ENCODE data around the gene SNED1. TPM values are rescaled to one million over a fixed set of nuclear protein-coding genes. Genes with fewer than 3 reads are reported as not detected.

SNED1 gene
- polyA plus RNA-seq, 1 donor from 2014 or later = 0.32 TPM

DNA sequence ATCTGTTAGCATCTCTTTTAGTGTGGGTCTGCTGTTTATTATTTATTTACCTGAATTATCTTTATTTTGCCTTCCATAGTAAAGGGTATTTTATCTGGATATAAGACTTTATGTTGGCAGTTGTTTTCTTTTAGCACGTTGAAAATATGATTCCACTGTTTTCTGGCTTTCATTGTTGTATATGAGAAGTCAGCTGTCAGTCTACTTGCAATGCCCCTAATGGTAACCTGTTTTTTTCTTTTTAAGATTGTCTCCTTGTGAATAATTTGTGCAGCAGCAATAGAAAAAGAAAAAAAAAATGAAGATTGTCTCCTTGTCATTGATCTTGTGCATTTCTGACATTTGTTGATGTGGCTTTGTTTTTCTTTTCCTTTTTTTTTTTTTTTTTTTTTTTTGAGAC lies 27.2 kb downstream of the SNED1 start:
- peaks cover 6% of the 10 kb centered on the region for H3K9me3 ChIP-seq (ENCODE audit: low read length)
- no peak overlapping the region for H2AFZ ChIP-seq (ENCODE audit: low read depth, low read length)
- H3K36me3 ChIP-seq (ENCODE audit: insufficient read depth, low read length) = no peaks in the 10 kb centered on the region
- H3K9ac ChIP-seq (ENCODE audit: low read length) = no peak overlapping the region
- no peaks in the 10 kb centered on the region for H3K79me2 ChIP-seq (replicated peaks; ENCODE audit: insufficient read depth, low read length)
- H3K4me3 ChIP-seq (ENCODE audit: low read length) = no peak overlapping the region
- TF ChIP-seq EP300 (conservative IDR thresholded peaks at IDR 0.05; ENCODE audit: poor library complexity, severe bottlenecking) (no peak), MXI1 (conservative IDR thresholded peaks at IDR 0.05; ENCODE audit: poor library complexity, severe bottlenecking) (no peak), SMC3 (conservative IDR thresholded peaks at IDR 0.05; ENCODE audit: poor library complexity) (no peak), EZH2 (IDR thresholded peaks at IDR 0.05; ENCODE audit: borderline replicate concordance, insufficient read depth, low read length, poor library complexity, severe bottlenecking) (no peak), TAF1 (IDR thresholded peaks at IDR 0.05; ENCODE audit: low read depth) (no peak), POLR2AphosphoS5 (IDR thresholded peaks at IDR 0.05) (no peak), RAD21 (conservative IDR thresholded peaks at IDR 0.05) (no peak)
- TF ChIP-seq, protein P1, sequence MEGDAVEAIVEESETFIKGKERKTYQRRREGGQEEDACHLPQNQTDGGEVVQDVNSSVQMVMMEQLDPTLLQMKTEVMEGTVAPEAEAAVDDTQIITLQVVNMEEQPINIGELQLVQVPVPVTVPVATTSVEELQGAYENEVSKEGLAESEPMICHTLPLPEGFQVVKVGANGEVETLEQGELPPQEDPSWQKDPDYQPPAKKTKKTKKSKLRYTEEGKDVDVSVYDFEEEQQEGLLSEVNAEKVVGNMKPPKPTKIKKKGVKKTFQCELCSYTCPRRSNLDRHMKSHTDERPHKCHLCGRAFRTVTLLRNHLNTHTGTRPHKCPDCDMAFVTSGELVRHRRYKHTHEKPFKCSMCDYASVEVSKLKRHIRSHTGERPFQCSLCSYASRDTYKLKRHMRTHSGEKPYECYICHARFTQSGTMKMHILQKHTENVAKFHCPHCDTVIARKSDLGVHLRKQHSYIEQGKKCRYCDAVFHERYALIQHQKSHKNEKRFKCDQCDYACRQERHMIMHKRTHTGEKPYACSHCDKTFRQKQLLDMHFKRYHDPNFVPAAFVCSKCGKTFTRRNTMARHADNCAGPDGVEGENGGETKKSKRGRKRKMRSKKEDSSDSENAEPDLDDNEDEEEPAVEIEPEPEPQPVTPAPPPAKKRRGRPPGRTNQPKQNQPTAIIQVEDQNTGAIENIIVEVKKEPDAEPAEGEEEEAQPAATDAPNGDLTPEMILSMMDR (IDR thresholded peaks at IDR 0.05; ENCODE audit: poor library complexity, severe bottlenecking) = no peak
- TF ChIP-seq, protein P2, sequence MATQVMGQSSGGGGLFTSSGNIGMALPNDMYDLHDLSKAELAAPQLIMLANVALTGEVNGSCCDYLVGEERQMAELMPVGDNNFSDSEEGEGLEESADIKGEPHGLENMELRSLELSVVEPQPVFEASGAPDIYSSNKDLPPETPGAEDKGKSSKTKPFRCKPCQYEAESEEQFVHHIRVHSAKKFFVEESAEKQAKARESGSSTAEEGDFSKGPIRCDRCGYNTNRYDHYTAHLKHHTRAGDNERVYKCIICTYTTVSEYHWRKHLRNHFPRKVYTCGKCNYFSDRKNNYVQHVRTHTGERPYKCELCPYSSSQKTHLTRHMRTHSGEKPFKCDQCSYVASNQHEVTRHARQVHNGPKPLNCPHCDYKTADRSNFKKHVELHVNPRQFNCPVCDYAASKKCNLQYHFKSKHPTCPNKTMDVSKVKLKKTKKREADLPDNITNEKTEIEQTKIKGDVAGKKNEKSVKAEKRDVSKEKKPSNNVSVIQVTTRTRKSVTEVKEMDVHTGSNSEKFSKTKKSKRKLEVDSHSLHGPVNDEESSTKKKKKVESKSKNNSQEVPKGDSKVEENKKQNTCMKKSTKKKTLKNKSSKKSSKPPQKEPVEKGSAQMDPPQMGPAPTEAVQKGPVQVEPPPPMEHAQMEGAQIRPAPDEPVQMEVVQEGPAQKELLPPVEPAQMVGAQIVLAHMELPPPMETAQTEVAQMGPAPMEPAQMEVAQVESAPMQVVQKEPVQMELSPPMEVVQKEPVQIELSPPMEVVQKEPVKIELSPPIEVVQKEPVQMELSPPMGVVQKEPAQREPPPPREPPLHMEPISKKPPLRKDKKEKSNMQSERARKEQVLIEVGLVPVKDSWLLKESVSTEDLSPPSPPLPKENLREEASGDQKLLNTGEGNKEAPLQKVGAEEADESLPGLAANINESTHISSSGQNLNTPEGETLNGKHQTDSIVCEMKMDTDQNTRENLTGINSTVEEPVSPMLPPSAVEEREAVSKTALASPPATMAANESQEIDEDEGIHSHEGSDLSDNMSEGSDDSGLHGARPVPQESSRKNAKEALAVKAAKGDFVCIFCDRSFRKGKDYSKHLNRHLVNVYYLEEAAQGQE (IDR thresholded peaks at IDR 0.05; ENCODE audit: borderline replicate concordance) = no peak
- no peaks in the 10 kb centered on the region for H3K9me2 ChIP-seq (ENCODE audit: insufficient read depth, low read length)
- no peaks in the 10 kb centered on the region for H3F3A ChIP-seq (ENCODE audit: insufficient read depth, low read length, poor library complexity, severe bottlenecking)
- no peaks in the 10 kb centered on the region for H3K27me3 ChIP-seq (ENCODE audit: insufficient read depth, low read depth, low read length)
- no peaks in the 10 kb centered on the region for H4K20me1 ChIP-seq (ENCODE audit: insufficient read depth)
- H3K4me2 ChIP-seq (ENCODE audit: low read length) = no peak overlapping the region
- no peak overlapping the region for H3K27ac ChIP-seq (ENCODE audit: low read length)

DNA sequence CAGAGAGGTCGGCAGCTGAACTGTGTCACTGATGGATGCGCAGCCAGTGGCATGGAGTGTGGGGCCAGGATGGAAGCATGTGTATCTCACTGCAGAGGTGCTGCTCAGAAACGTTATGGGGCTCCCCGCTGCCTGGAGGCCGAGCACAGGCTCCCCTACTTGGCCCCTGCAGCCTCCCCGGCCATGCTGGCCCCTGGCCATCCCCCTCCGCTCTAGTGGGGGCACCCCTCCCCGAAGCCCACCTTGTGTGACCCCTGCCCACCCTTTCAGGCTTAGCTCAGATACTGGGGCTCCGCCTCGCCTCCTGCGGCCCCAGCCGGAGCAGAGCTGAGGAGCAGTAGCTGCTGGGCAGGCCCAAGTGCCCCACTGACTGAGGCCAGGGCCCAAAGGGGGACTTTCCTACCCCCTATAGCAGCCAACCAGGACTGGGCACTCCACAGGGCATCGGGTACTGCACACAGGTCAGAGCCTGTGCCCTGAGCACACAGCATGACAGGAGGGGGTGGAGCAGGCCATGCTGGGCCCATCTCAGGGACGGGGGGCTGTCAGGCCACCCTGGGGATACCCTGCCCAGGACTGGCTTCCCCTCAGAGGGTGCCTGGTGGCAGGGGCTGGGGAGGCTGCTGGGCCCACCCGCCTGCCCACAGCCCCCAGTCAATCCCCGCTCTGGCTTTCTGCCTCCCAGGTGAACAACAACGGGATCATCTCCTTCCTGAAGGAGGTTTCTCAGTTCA lies 31.3 kb downstream of the SNED1 start:
- Histone ChIP-seq H3K27ac (ENCODE audit: low read length) (no peak overlapping the region), H3K36me3 (ENCODE audit: insufficient read depth, low read length) (no peaks in the 10 kb centered on the region), H3K4me3 (ENCODE audit: low read length) (no peak overlapping the region), H4K20me1 (ENCODE audit: insufficient read depth) (no peaks in the 10 kb centered on the region), H3K9me2 (ENCODE audit: insufficient read depth, low read length) (no peaks in the 10 kb centered on the region), H3F3A (ENCODE audit: insufficient read depth, low read length, poor library complexity, severe bottlenecking) (no peaks in the 10 kb centered on the region), H2AFZ (ENCODE audit: low read depth, low read length) (no peak overlapping the region), H3K4me2 (ENCODE audit: low read length) (no peak overlapping the region), H3K27me3 (ENCODE audit: insufficient read depth, low read depth, low read length) (peaks cover 4% of the 10 kb centered on the region), H3K9me3 (ENCODE audit: low read length) (peaks cover 4% of the 10 kb centered on the region), H3K9ac (ENCODE audit: low read length) (no peak overlapping the region), H3K79me2 (replicated peaks; ENCODE audit: insufficient read depth, low read length) (no peaks in the 10 kb centered on the region)
- TF ChIP-seq TAF1 (IDR thresholded peaks at IDR 0.05; ENCODE audit: low read depth) = no peak
- no peak for TF ChIP-seq RAD21 (conservative IDR thresholded peaks at IDR 0.05)
- TF ChIP-seq EP300 (conservative IDR thresholded peaks at IDR 0.05; ENCODE audit: poor library complexity, severe bottlenecking) = no peak
- TF ChIP-seq, protein P2 (IDR thresholded peaks at IDR 0.05; ENCODE audit: borderline replicate concordance) = no peak
- no peak for TF ChIP-seq POLR2AphosphoS5 (IDR thresholded peaks at IDR 0.05)
- TF ChIP-seq MXI1 (conservative IDR thresholded peaks at IDR 0.05; ENCODE audit: poor library complexity, severe bottlenecking) = no peak
- TF ChIP-seq EZH2 (IDR thresholded peaks at IDR 0.05; ENCODE audit: borderline replicate concordance, insufficient read depth, low read length, poor library complexity, severe bottlenecking) = no peak
- TF ChIP-seq, protein P1 (IDR thresholded peaks at IDR 0.05; ENCODE audit: poor library complexity, severe bottlenecking) = no peak
- no peak for TF ChIP-seq SMC3 (conservative IDR thresholded peaks at IDR 0.05; ENCODE audit: poor library complexity)

Measured in neural cell (in vitro differentiated cells).